Stomach (tissue), 9 donors: ENCODE data around the gene CXCL6. TPM values are rescaled to one million over a fixed set of nuclear protein-coding genes. Genes with fewer than 3 reads are reported as not detected.

Experiments used
- DNase-seq, 2 donors: peaks; one replicate each; pipeline versions ENCODE4 v3.0.0 to v3.0.0-alpha.2; 2013 to 2019
- H3K27ac ChIP-seq, 5 donors: fragments of 200-600 bp in 4 of 5; sonication (generic) in 4 of 5; one replicate each; pipeline ENCODE4 v1.5.1; 2013 to 2019; ENCODE audit warnings: mild to moderate bottlenecking in 1 of 5, moderate library complexity in 1 of 5
- H3K27me3 ChIP-seq, 3 donors: fragments of 200-600 bp; sonication (generic); one replicate each; pipeline ENCODE4 v1.5.1; 2017 to 2019; ENCODE audit warnings: mixed run types in 1 of 3
- H3K36me3 ChIP-seq, 4 donors: fragments of 200-600 bp; sonication (generic); 1 replicate in 3 of 4; 2 replicates in 1 of 4; pipeline ENCODE4 v1.5.1; 2016 to 2019
- H3K4me1 ChIP-seq, 4 donors: fragments of 200-600 bp; sonication (generic); one replicate each; pipeline ENCODE4 v1.5.1; 2016 to 2019
- H3K4me3 ChIP-seq, 4 donors: fragments of 200-600 bp; sonication (generic) in 3 of 4; one replicate each; pipeline ENCODE4 v1.5.1; 2016 to 2019; ENCODE audit warnings: mild to moderate bottlenecking in 1 of 4
- H3K9me3 ChIP-seq, 4 donors: fragments of 200-600 bp; sonication (generic); one replicate each; pipeline ENCODE4 v1.5.1; 2016 to 2019
- CTCF ChIP-seq, 7 experiments: fragments of 450-650 bp in 4 of 7; fragments of 200-600 bp in 3 of 7; sonication (generic) in 3 of 7; IDR thresholded peaks; one replicate each; pipeline ENCODE4 v1.5.1; 2016 to 2019; ENCODE audit warnings: antibody characterized with exemption in 7 of 7, control low read depth in 2 of 7, mild to moderate bottlenecking in 1 of 7
- EP300 ChIP-seq: sonication (generic); formaldehyde crosslinking; IDR thresholded peaks from one replicate; pipeline ENCODE4 v1.6.1; 2017; ENCODE audit warnings: antibody characterized with exemption
- POLR2A ChIP-seq, 4 donors: fragments of 450-650 bp; IDR thresholded peaks; one replicate each; pipeline ENCODE4 v1.6.1; 2016; ENCODE audit warnings: antibody characterized with exemption in 4 of 4, control low read depth in 2 of 4, mild to moderate bottlenecking in 1 of 4, moderate library complexity in 1 of 4
- POLR2AphosphoS5 ChIP-seq, 3 donors: sonication (generic); formaldehyde crosslinking; IDR thresholded peaks; one replicate each; pipeline ENCODE4 v1.6.1; 2016; ENCODE audit warnings: antibody characterized with exemption in 3 of 3
- WGBS, 5 donors: extraction: QIAGEN DNeasy Blood & Tissue Kit in 3 of 5; methylation state at CpG; one replicate each; pipeline versions ENCODE4 v1.1.5 to v1.1.7; 2013 to 2018; 5-methylcytosine and 5-hydroxymethylcytosine counted together
- intact Hi-C: fragments of 100-400 bp; cut with DNase I; formaldehyde crosslinking; loops from one replicate; pipeline ENCODE4 v1.15.1; 2023; ENCODE audit warnings: low total_unique reads
- polyA plus RNA-seq, 3 donors: library from polyadenylated mRNA; stranded (reverse); fragments of 200-250 nt; gene quantifications; one replicate each; pipeline ENCODE4 v1.2.3, GENCODE V29; 2013
- total RNA-seq, 5 donors: library from RNA; depleted of rRNA; stranded (reverse); fragments of >200 nt; gene quantifications; one replicate each; pipeline versions ENCODE4 v1.1.0 to v1.2.3, GENCODE V29; 2014 to 2016
- donor health status: healthy with polysubstance abuse.
- donor health status: Bipolar disorder and iron deficiency.
- donor health status: healthy.

The CXCL6 gene
- total and polyA plus RNA-seq, 8 donors = 0.18 to 4.7 (median 2.1) TPM; not detected in 3

DNA sequence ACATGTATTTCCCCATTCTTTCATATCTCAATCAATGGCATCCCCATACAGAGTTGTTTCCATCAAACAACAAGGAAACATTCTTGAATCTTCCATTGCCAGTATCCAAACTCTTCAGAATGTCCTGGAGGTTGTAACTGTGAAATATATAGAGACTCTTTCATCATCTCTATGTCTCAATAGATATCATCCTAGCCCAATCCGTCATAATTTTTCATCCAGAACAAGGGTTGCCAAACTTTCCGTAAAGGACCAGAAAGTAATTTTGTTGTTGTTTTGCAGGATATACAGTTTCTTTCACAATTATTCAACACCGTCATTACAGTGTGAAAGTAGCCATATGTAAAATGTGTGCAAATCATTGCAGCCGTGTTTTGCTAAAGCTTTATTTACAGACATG lies 15.2 kb upstream of the CXCL6 start:
- Histone ChIP-seq H3K27ac (no peak overlapping the region), H3K4me1 (no peaks in the 10 kb centered on the region), H3K9me3 (no peaks in the 10 kb centered on the region), H3K4me3 (no peak overlapping the region), H3K36me3 (no peaks in the 10 kb centered on the region), H3K27me3 (no peaks in the 10 kb centered on the region)
- TF ChIP-seq POLR2A (IDR thresholded peaks at IDR 0.05) (no peak), CTCF (IDR thresholded peaks at IDR 0.05) (no peak), POLR2AphosphoS5 (IDR thresholded peaks at IDR 0.05) (no peak), EP300 (no peak)
- intact Hi-C loops = no loop called here
- no peak for DNase-seq
- 84 to 93% (median 91%) methylated on average over 4 of the region's 4 CpGs for WGBS, 5 donors

GRCh38 chr4:73822389-73822788 lies 14.1 kb upstream of the CXCL6 start:
- DNase-seq = no peak
- Histone ChIP-seq H3K27me3 (no peaks in the 10 kb centered on the region), H3K27ac (no peak overlapping the region), H3K9me3 (no peaks in the 10 kb centered on the region), H3K4me1 (no peaks in the 10 kb centered on the region), H3K36me3 (no peaks in the 10 kb centered on the region), H3K4me3 (no peak overlapping the region)
- intact Hi-C loops = no loop called here
- WGBS, 5 donors = 77 to 87% (median 82%) methylated on average over 3 of the region's 3 CpGs
- TF ChIP-seq EP300 (no peak), CTCF (IDR thresholded peaks at IDR 0.05) (no peak), POLR2A (IDR thresholded peaks at IDR 0.05) (no peak), POLR2AphosphoS5 (IDR thresholded peaks at IDR 0.05) (no peak)

- H3K4me1 ChIP-seq = no peaks in the 10 kb centered on the region
- no peaks in the 10 kb centered on the region for H3K9me3 ChIP-seq
- intact Hi-C loops = no loop called here
- no peak overlapping the region for H3K4me3 ChIP-seq
- no peak for TF ChIP-seq EP300
- TF ChIP-seq POLR2AphosphoS5 (IDR thresholded peaks at IDR 0.05) = no peak
- no peak for TF ChIP-seq POLR2A (IDR thresholded peaks at IDR 0.05)
- H3K27ac ChIP-seq = no peak overlapping the region
- no peaks in the 10 kb centered on the region for H3K27me3 ChIP-seq
- peak in 1 of 2 donors; percentile 10 for DNase-seq
- H3K36me3 ChIP-seq = no peaks in the 10 kb centered on the region
These were observed 13.5 kb upstream of the CXCL6 start for GRCh38 chr4:73822812-73823504.

- H3K4me1 ChIP-seq = no peaks in the 10 kb centered on the region
- H3K27me3 ChIP-seq = no peaks in the 10 kb centered on the region
- no peak overlapping the region for H3K4me3 ChIP-seq
- no peak for TF ChIP-seq POLR2A (IDR thresholded peaks at IDR 0.05)
- no peak for TF ChIP-seq POLR2AphosphoS5 (IDR thresholded peaks at IDR 0.05)
- no peak for TF ChIP-seq CTCF (IDR thresholded peaks at IDR 0.05)
- TF ChIP-seq EP300 = no peak
- no peaks in the 10 kb centered on the region for H3K9me3 ChIP-seq
- no peak for DNase-seq
- H3K27ac ChIP-seq = no peak overlapping the region
- intact Hi-C loops = no loop called here
- H3K36me3 ChIP-seq = no peaks in the 10 kb centered on the region
These were observed 12.7 kb upstream of the CXCL6 start for GRCh38 chr4:73823760-73824159.

- H3K27me3 ChIP-seq = no peaks in the 10 kb centered on the region
- WGBS, 5 donors = 64 to 76% (median 71%) methylated on average over 3 of the region's 3 CpGs
- intact Hi-C loops = no loop called here
- H3K36me3 ChIP-seq = no peaks in the 10 kb centered on the region
- DNase-seq = no peak
- TF ChIP-seq CTCF (IDR thresholded peaks at IDR 0.05) (no peak), EP300 (no peak), POLR2A (IDR thresholded peaks at IDR 0.05) (no peak), POLR2AphosphoS5 (IDR thresholded peaks at IDR 0.05) (no peak)
- no peaks in the 10 kb centered on the region for H3K4me1 ChIP-seq
- H3K4me3 ChIP-seq = no peak overlapping the region
- no peak overlapping the region for H3K27ac ChIP-seq
- H3K9me3 ChIP-seq = no peaks in the 10 kb centered on the region
These were observed 7.5 kb upstream of the CXCL6 start for GRCh38 chr4:73828956-73829355.
